GM19438 (cell line): Measurements from ENCODE around the gene SDR42E1.

Experiments
- ATAC-seq: cut with Tn5 transposase; IDR thresholded peaks from one replicate; pipeline ENCODE4 v1.9.1; 2021; ENCODE audit warnings: low read depth; ENCODE audit not compliant: unreplicated experiment

SDR42E1 gene

GRCh38 chr16:82011199-82011641 lies at the start of gene SDR42E1:
TSS of gene SDR42E1 (minus strand) at chr16:82011470. CDS start at chr16:82000858, 10,612 bp downstream.
- ATAC-seq = peak; percentile 97

- ATAC-seq = no peak
Measured at GRCh38 chr16:82059983-82060421, 48.7 kb upstream of the SDR42E1 start.

- ATAC-seq = no peak
Measured at GRCh38 chr16:82059161-82059982, 48.1 kb upstream of the SDR42E1 start.

GRCh38 chr16:82056550-82056896 lies 45.3 kb upstream of the SDR42E1 start:
- ATAC-seq = no peak

- ATAC-seq = no peak
Measured at GRCh38 chr16:82055728-82056549, 44.7 kb upstream of the SDR42E1 start.

- no peak for ATAC-seq
Measured at GRCh38 chr16:82055117-82055516, 43.8 kb upstream of the SDR42E1 start.

GRCh38 chr16:82051656-82052055 lies 40.4 kb upstream of the SDR42E1 start:
- ATAC-seq = no peak

GRCh38 chr16:82050909-82051357 lies 39.7 kb upstream of the SDR42E1 start:
- ATAC-seq = no peak

GRCh38 chr16:82050506-82050905 lies 39.2 kb upstream of the SDR42E1 start:
- ATAC-seq = no peak

- no peak for ATAC-seq
Measured at GRCh38 chr16:82049484-82049883, 38.2 kb upstream of the SDR42E1 start.

- no peak for ATAC-seq
Measured at GRCh38 chr16:82047787-82048186, 36.5 kb upstream of the SDR42E1 start.

GRCh38 chr16:82047374-82047773 lies 36.1 kb upstream of the SDR42E1 start:
- ATAC-seq = no peak

- ATAC-seq = no peak
Measured at GRCh38 chr16:82046941-82047340, 35.7 kb upstream of the SDR42E1 start.

- no peak for ATAC-seq
Measured at GRCh38 chr16:82046541-82046940, 35.3 kb upstream of the SDR42E1 start.

- ATAC-seq = no peak
Measured at GRCh38 chr16:82045465-82045864, 34.2 kb upstream of the SDR42E1 start.

GRCh38 chr16:82044585-82044911 lies 33.3 kb upstream of the SDR42E1 start:
- ATAC-seq = no peak

- no peak for ATAC-seq
Measured at GRCh38 chr16:82043680-82044584, 32.7 kb upstream of the SDR42E1 start.

GRCh38 chr16:82042846-82043245 lies 31.6 kb upstream of the SDR42E1 start:
- ATAC-seq = no peak

- ATAC-seq = no peak
Measured at GRCh38 chr16:82042144-82042543, 30.9 kb upstream of the SDR42E1 start.

- ATAC-seq = no peak
Measured at GRCh38 chr16:82041542-82041941, 30.3 kb upstream of the SDR42E1 start.

- no peak for ATAC-seq
Measured at GRCh38 chr16:82040296-82040695, 29.0 kb upstream of the SDR42E1 start.
